ENCODE data around the gene DUSP11. TPM values are rescaled to one million over a fixed set of nuclear protein-coding genes. Genes with fewer than 3 reads are reported as not detected.
A peak's percentile ranks its signal among the peaks of the same experiment; 100 is the strongest.

The DUSP11 gene
- total and polyA plus RNA-seq, 4 donors, result 13.9 to 44.1 (median 17.0) TPM

DNA sequence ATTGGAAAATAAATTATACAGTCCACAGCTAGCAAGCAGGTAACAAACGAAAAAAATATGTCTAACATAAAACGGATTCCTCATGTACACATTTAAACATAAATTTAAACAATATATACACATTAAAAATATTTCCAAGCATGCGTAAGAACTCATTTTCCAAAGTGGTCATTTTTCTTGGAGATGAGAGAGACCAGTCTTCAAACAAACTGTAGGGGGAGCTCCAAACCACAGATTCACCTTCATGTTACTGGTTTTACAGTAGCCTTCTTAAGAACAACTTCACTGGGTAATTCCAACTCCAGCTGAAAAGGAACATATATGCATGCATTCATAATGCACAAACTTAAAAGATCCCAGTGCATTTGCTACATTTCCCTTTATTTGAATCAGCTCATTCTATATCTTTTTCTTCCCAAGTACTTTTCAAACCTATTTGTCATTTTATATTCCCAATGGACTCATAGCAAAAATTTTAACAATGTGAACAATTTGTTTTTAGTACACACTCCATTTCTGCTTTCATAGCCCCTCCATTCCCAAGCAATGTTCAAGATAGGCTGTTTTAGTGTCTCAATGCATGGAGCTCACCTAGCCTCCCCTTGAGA lies 44.1 kb upstream of the DUSP11 start:
- TF ChIP-seq, protein P1, sequence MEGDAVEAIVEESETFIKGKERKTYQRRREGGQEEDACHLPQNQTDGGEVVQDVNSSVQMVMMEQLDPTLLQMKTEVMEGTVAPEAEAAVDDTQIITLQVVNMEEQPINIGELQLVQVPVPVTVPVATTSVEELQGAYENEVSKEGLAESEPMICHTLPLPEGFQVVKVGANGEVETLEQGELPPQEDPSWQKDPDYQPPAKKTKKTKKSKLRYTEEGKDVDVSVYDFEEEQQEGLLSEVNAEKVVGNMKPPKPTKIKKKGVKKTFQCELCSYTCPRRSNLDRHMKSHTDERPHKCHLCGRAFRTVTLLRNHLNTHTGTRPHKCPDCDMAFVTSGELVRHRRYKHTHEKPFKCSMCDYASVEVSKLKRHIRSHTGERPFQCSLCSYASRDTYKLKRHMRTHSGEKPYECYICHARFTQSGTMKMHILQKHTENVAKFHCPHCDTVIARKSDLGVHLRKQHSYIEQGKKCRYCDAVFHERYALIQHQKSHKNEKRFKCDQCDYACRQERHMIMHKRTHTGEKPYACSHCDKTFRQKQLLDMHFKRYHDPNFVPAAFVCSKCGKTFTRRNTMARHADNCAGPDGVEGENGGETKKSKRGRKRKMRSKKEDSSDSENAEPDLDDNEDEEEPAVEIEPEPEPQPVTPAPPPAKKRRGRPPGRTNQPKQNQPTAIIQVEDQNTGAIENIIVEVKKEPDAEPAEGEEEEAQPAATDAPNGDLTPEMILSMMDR (IDR thresholded peaks at IDR 0.05; ENCODE audit: control extremely low read depth, extremely low read depth), result peak; percentile 71
- DNase-seq (peak; percentile 30 to 93 (median 80)), ATAC-seq (ENCODE audit: insufficient read depth, low FRiP score) (no peak)
- H3K36me3 ChIP-seq (ENCODE audit: control insufficient read depth in 4 of 4, insufficient read depth in 4 of 4, low read length in 4 of 4), result peaks cover 0 to under 1% (median 0%) of the 10 kb centered on the region in 4 donors
- WGBS, 2 donors, result 10 to 11% methylated on average over 3 of the region's 3 CpGs
- no peak overlapping the region for H3K9ac ChIP-seq (ENCODE audit: insufficient read depth in 1 of 2, low read length in 2 of 2)
- peaks cover 0 to 7% (median under 1%) of the 10 kb centered on the region in 3 donors for H3K27me3 ChIP-seq (ENCODE audit: control insufficient read depth in 3 of 3, insufficient read depth in 3 of 3, low read length in 2 of 3)
- no peak overlapping the region for H3K27ac ChIP-seq (ENCODE audit: low read depth in 1 of 2, low read length in 1 of 2)
- H3K9me3 ChIP-seq (ENCODE audit: control insufficient read depth in 4 of 4, insufficient read depth in 3 of 4, low read length in 3 of 4), result no peaks in the 10 kb centered on the region
- H3K4me1 ChIP-seq (ENCODE audit: control insufficient read depth in 5 of 5, insufficient read depth in 5 of 5, low read length in 5 of 5), result peaks cover 0 to 3% (median 0%) of the 10 kb centered on the region in 5 donors
- no peak overlapping the region for H3K4me3 ChIP-seq

DNA sequence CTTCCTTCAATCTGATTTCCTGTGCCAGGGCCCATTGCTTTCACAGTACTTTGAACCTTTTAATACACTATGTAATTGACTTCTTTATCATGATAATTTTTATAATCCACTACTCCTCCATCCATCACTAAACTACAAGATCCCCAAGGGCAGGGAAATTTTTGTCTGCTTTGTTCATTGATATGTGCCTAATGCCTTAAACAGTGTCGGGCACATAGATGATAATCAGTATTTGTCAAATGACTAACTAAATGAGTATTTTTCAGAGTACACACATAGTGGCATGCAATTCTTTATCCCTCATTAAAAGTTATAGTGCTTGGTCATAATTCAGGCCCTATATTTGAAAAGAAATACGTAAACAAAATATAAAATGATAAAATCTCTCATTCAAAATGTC lies 43.5 kb upstream of the DUSP11 start:
- no peak overlapping the region for H3K4me3 ChIP-seq
- H3K4me1 ChIP-seq (ENCODE audit: control insufficient read depth in 5 of 5, insufficient read depth in 5 of 5, low read length in 5 of 5), result peaks cover 0 to 3% (median 0%) of the 10 kb centered on the region in 5 donors
- DNase-seq, result no peak
- H3K9me3 ChIP-seq (ENCODE audit: control insufficient read depth in 4 of 4, insufficient read depth in 3 of 4, low read length in 3 of 4), result no peaks in the 10 kb centered on the region
- WGBS, 2 donors, result 58 to 83% methylated on average over 2 of the region's 2 CpGs
- no peak overlapping the region for H3K9ac ChIP-seq (ENCODE audit: insufficient read depth in 1 of 2, low read length in 2 of 2)
- H3K27ac ChIP-seq (ENCODE audit: low read depth in 1 of 2, low read length in 1 of 2), result no peak overlapping the region
- no peaks in the 10 kb centered on the region for H3K36me3 ChIP-seq (ENCODE audit: control insufficient read depth in 4 of 4, insufficient read depth in 4 of 4, low read length in 4 of 4)
- no peak for ATAC-seq (ENCODE audit: insufficient read depth, low FRiP score)
- TF ChIP-seq, protein P1 (IDR thresholded peaks at IDR 0.05; ENCODE audit: control extremely low read depth, extremely low read depth), result no peak
- peaks cover 0 to 7% (median 2%) of the 10 kb centered on the region in 3 donors for H3K27me3 ChIP-seq (ENCODE audit: control insufficient read depth in 3 of 3, insufficient read depth in 3 of 3, low read length in 2 of 3)

DNA sequence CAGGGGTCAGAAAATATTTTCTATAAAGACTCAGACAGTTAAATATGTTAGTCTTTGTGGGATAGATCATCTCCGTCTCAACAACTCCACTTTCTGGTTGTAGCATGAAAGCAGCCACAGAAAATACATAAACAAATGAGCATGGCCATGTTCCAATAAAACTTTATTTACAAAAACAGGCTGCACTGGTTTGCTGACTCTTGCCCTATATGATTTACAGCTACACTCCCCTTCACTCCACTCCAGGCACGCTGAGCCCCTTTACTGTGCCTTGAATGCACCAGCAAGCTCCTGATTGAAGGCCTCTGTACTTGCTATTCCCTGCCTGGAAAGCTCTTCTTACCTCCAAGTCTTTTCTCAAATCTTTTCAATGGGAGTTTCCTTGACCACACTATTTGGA lies 43.1 kb upstream of the DUSP11 start:
- no peak for DNase-seq
- no peak for ATAC-seq (ENCODE audit: insufficient read depth, low FRiP score)
- H3K9me3 ChIP-seq (ENCODE audit: control insufficient read depth in 4 of 4, insufficient read depth in 3 of 4, low read length in 3 of 4), result peaks cover 0 to under 1% (median 0%) of the 10 kb centered on the region in 4 donors
- TF ChIP-seq, protein P1 (IDR thresholded peaks at IDR 0.05; ENCODE audit: control extremely low read depth, extremely low read depth), result no peak
- peaks cover 0 to under 1% (median 0%) of the 10 kb centered on the region in 5 donors for H3K4me1 ChIP-seq (ENCODE audit: control insufficient read depth in 5 of 5, insufficient read depth in 5 of 5, low read length in 5 of 5)
- H3K27me3 ChIP-seq (ENCODE audit: control insufficient read depth in 3 of 3, insufficient read depth in 3 of 3, low read length in 2 of 3), result peaks cover 0 to 7% (median 2%) of the 10 kb centered on the region in 3 donors
- H3K36me3 ChIP-seq (ENCODE audit: control insufficient read depth in 4 of 4, insufficient read depth in 4 of 4, low read length in 4 of 4), result no peaks in the 10 kb centered on the region
- 82 to 87% methylated on average over 2 of the region's 2 CpGs for WGBS, 2 donors
- H3K4me3 ChIP-seq, result no peak overlapping the region
- no peak overlapping the region for H3K9ac ChIP-seq (ENCODE audit: insufficient read depth in 1 of 2, low read length in 2 of 2)
- no peak overlapping the region for H3K27ac ChIP-seq (ENCODE audit: low read depth in 1 of 2, low read length in 1 of 2)
